ENCODE measurements around the gene TRIM63.

DNA sequence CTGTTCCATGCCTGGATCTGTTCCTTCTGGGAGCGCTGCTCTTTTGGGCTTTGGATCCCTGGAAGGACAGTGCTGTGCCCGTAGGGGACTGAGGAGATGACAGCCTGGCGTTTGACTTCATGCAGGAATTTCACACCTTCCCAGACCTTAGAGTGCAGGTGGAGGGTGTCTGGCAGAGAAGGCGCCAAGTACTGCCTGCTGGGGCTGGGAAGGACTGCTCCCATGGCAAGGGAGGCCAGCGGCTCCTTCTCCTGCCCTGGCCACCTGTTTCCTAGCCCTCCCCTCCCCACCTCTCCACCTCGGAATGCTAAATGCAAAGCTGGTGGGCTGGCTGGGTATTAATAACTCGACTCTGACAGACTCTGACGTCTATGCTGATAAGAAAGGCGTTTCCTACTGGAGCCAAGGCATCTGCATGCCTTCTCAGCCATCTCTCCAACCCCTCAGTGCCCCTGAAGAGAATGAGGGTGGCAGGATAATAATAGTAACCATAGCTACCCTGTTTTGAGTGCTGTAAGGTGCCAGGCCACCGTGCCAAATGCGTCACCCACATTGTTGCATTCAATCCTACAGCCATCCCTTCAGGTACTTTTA is 26.7 kb upstream of the TRIM63 start:
- no peak for TF ChIP-seq GTF2B (IDR thresholded peaks at IDR 0.05; ENCODE audit: extremely low read depth, insufficient read length)
- TF ChIP-seq, protein P1, sequence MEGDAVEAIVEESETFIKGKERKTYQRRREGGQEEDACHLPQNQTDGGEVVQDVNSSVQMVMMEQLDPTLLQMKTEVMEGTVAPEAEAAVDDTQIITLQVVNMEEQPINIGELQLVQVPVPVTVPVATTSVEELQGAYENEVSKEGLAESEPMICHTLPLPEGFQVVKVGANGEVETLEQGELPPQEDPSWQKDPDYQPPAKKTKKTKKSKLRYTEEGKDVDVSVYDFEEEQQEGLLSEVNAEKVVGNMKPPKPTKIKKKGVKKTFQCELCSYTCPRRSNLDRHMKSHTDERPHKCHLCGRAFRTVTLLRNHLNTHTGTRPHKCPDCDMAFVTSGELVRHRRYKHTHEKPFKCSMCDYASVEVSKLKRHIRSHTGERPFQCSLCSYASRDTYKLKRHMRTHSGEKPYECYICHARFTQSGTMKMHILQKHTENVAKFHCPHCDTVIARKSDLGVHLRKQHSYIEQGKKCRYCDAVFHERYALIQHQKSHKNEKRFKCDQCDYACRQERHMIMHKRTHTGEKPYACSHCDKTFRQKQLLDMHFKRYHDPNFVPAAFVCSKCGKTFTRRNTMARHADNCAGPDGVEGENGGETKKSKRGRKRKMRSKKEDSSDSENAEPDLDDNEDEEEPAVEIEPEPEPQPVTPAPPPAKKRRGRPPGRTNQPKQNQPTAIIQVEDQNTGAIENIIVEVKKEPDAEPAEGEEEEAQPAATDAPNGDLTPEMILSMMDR (IDR thresholded peaks at IDR 0.05 in 2 of 3, conservative IDR thresholded peaks at IDR 0.05 in 1 of 3; ENCODE audit: insufficient read depth in 2 of 3, low read depth in 1 of 3, low read length in 3 of 3): no peak
- TF ChIP-seq RCOR1 (IDR thresholded peaks at IDR 0.05; ENCODE audit: borderline replicate concordance in 1 of 2, low read depth in 2 of 2, low read length in 2 of 2): no peak
- no peak for TF ChIP-seq THRA (IDR thresholded peaks at IDR 0.05)
- TF ChIP-seq NR2C2 (CRISPR knock-in tag; IDR thresholded peaks at IDR 0.05): no peak
- no peak for TF ChIP-seq NR2C2 (tag; IDR thresholded peaks at IDR 0.05)
- TF ChIP-seq RBM34 (IDR thresholded peaks at IDR 0.05; ENCODE audit: borderline replicate concordance, insufficient read depth, low read length): no peak
- TF ChIP-seq RBBP5 (IDR thresholded peaks at IDR 0.05; ENCODE audit: borderline replicate concordance, insufficient read depth, low read length, poor library complexity, severe bottlenecking): peak; percentile 43
- no peak for TF ChIP-seq CHD2 (IDR thresholded peaks at IDR 0.05; ENCODE audit: low read depth, low read length)
- TF ChIP-seq, protein P2, sequence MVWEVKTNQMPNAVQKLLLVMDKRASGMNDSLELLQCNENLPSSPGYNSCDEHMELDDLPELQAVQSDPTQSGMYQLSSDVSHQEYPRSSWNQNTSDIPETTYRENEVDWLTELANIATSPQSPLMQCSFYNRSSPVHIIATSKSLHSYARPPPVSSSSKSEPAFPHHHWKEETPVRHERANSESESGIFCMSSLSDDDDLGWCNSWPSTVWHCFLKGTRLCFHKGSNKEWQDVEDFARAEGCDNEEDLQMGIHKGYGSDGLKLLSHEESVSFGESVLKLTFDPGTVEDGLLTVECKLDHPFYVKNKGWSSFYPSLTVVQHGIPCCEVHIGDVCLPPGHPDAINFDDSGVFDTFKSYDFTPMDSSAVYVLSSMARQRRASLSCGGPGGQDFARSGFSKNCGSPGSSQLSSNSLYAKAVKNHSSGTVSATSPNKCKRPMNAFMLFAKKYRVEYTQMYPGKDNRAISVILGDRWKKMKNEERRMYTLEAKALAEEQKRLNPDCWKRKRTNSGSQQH (CRISPR knock-in tag; IDR thresholded peaks at IDR 0.05): no peak
